Effector memory CD8-positive, alpha-beta T cell (primary cell): ENCODE data around the gene TRIM62.

ENCODE experiments used
- ATAC-seq: fragments of 150-1000 bp; cut with Tn5 transposase; replicated peaks from 2 replicates; pipeline ENCODE4 v1.10.0; 2021; ENCODE audit warnings: mild to moderate bottlenecking, moderate library complexity
- DNase-seq, 3 experiments: peaks; one replicate each; pipeline ENCODE4 v3.0.0; 2021
- H3K27ac Mint-ChIP-seq, 2 donors: one replicate each; pipeline ENCODE4 v1.8.0; 2022; ENCODE audit warnings: mild to moderate bottlenecking in 2 of 2, mixed read lengths in 2 of 2, moderate library complexity in 2 of 2
- H3K27me3 Mint-ChIP-seq, 2 donors: one replicate each; pipeline ENCODE4 v1.8.0; 2022; ENCODE audit warnings: mixed read lengths in 2 of 2
- H3K36me3 Mint-ChIP-seq: one replicate; pipeline ENCODE4 v1.8.0; 2022; ENCODE audit warnings: mild to moderate bottlenecking, moderate library complexity, mixed read lengths; ENCODE audit not compliant: insufficient read depth
- H3K4me1 Mint-ChIP-seq, 2 donors: one replicate each; pipeline ENCODE4 v1.8.0; 2022; ENCODE audit warnings: low read depth in 2 of 2, mixed read lengths in 2 of 2
- H3K4me3 Mint-ChIP-seq, 2 donors: one replicate each; pipeline ENCODE4 v1.8.0; 2022; ENCODE audit warnings: mild to moderate bottlenecking in 2 of 2, mixed read lengths in 2 of 2, moderate library complexity in 2 of 2
- H3K9me3 Mint-ChIP-seq, 2 donors: one replicate each; pipeline ENCODE4 v1.8.0; 2022; ENCODE audit warnings: mixed read lengths in 2 of 2

The TRIM62 gene

GRCh38 chr1:33162141-33162540, 19.7 kb downstream of the TRIM62 start:
- Mint-ChIP-seq H3K4me3 (no peak overlapping the region), H3K36me3 (peaks cover 50% of the 10 kb centered on the region), H3K9me3 (no peaks in the 10 kb centered on the region), H3K27ac (peak overlapping the region in 1 of 2 donors; percentile 62), H3K27me3 (no peaks in the 10 kb centered on the region), H3K4me1 (peaks cover 0 to 11% of the 10 kb centered on the region in 2 donors)
- ATAC-seq (no peak), DNase-seq (no peak)

GRCh38 chr1:33161061-33161681, 20.7 kb downstream of the TRIM62 start:
- no peaks in the 10 kb centered on the region for H3K27me3 Mint-ChIP-seq
- DNase-seq = no peak
- H3K9me3 Mint-ChIP-seq = no peaks in the 10 kb centered on the region
- peaks cover 0 to 10% of the 10 kb centered on the region in 2 donors for H3K4me1 Mint-ChIP-seq
- peak overlapping the region; percentile 47 to 62 for H3K27ac Mint-ChIP-seq
- H3K36me3 Mint-ChIP-seq = peaks cover 47% of the 10 kb centered on the region
- no peak overlapping the region for H3K4me3 Mint-ChIP-seq
- ATAC-seq = no peak

GRCh38 chr1:33159577-33159976, 22.3 kb downstream of the TRIM62 start:
- no peak for ATAC-seq
- H3K9me3 Mint-ChIP-seq = no peaks in the 10 kb centered on the region
- peaks cover 58% of the 10 kb centered on the region for H3K36me3 Mint-ChIP-seq
- DNase-seq = no peak
- H3K4me3 Mint-ChIP-seq = peak overlapping the region in 1 of 2 donors; percentile 19
- peak overlapping the region in 1 of 2 donors; percentile 47 for H3K27ac Mint-ChIP-seq
- no peaks in the 10 kb centered on the region for H3K27me3 Mint-ChIP-seq
- H3K4me1 Mint-ChIP-seq = peaks cover 0 to 6% of the 10 kb centered on the region in 2 donors

- Mint-ChIP-seq H3K9me3 (no peaks in the 10 kb centered on the region), H3K27me3 (no peaks in the 10 kb centered on the region), H3K36me3 (peaks cover 59% of the 10 kb centered on the region), H3K4me1 (peaks cover 3 to 4% of the 10 kb centered on the region in 2 donors), H3K4me3 (no peak overlapping the region), H3K27ac (no peak overlapping the region)
- DNase-seq (no peak), ATAC-seq (no peak)
Measured at GRCh38 chr1:33158366-33158765, 23.5 kb downstream of the TRIM62 start.

- no peak for DNase-seq
- no peak for ATAC-seq
- Mint-ChIP-seq H3K27ac (peak overlapping the region; percentile 22 to 62), H3K36me3 (peaks cover 58% of the 10 kb centered on the region), H3K27me3 (no peaks in the 10 kb centered on the region), H3K4me3 (no peak overlapping the region), H3K9me3 (no peaks in the 10 kb centered on the region), H3K4me1 (peaks cover 3 to 8% of the 10 kb centered on the region in 2 donors)
Measured at GRCh38 chr1:33157131-33157530, 24.7 kb downstream of the TRIM62 start.

- no peak overlapping the region for H3K27ac Mint-ChIP-seq
- H3K9me3 Mint-ChIP-seq = no peaks in the 10 kb centered on the region
- H3K4me3 Mint-ChIP-seq = no peak overlapping the region
- H3K36me3 Mint-ChIP-seq = peaks cover 53% of the 10 kb centered on the region
- ATAC-seq (no peak), DNase-seq (no peak)
- peaks cover 3 to 8% of the 10 kb centered on the region in 2 donors for H3K4me1 Mint-ChIP-seq
- no peaks in the 10 kb centered on the region for H3K27me3 Mint-ChIP-seq
Measured at GRCh38 chr1:33155877-33156538, 25.8 kb downstream of the TRIM62 start.

GRCh38 chr1:33153650-33154049, 28.2 kb downstream of the TRIM62 start:
- H3K4me1 Mint-ChIP-seq = peaks cover 3 to 8% of the 10 kb centered on the region in 2 donors
- no peaks in the 10 kb centered on the region for H3K9me3 Mint-ChIP-seq
- DNase-seq = no peak
- H3K4me3 Mint-ChIP-seq = no peak overlapping the region
- no peaks in the 10 kb centered on the region for H3K27me3 Mint-ChIP-seq
- no peak for ATAC-seq
- H3K36me3 Mint-ChIP-seq = peaks cover 38% of the 10 kb centered on the region
- H3K27ac Mint-ChIP-seq = peak overlapping the region in 1 of 2 donors; percentile 52

- Mint-ChIP-seq H3K9me3 (no peaks in the 10 kb centered on the region), H3K4me1 (peaks cover 3 to 8% of the 10 kb centered on the region in 2 donors), H3K27ac (peak overlapping the region; percentile 13 to 52), H3K27me3 (no peaks in the 10 kb centered on the region), H3K36me3 (peaks cover 30% of the 10 kb centered on the region), H3K4me3 (no peak overlapping the region)
- no peak for ATAC-seq
- DNase-seq = no peak
Measured at GRCh38 chr1:33152685-33153432, 29.0 kb downstream of the TRIM62 start.

GRCh38 chr1:33151116-33151515, 30.7 kb downstream of the TRIM62 start:
- H3K36me3 Mint-ChIP-seq = peaks cover 26% of the 10 kb centered on the region
- no peak for DNase-seq
- no peak for ATAC-seq
- peaks cover 0 to 8% of the 10 kb centered on the region in 2 donors for H3K4me1 Mint-ChIP-seq
- no peak overlapping the region for H3K4me3 Mint-ChIP-seq
- H3K27ac Mint-ChIP-seq = peak overlapping the region in 1 of 2 donors; percentile 55
- no peaks in the 10 kb centered on the region for H3K9me3 Mint-ChIP-seq
- no peaks in the 10 kb centered on the region for H3K27me3 Mint-ChIP-seq

GRCh38 chr1:33150522-33150921, 31.3 kb downstream of the TRIM62 start:
- Mint-ChIP-seq H3K9me3 (no peaks in the 10 kb centered on the region), H3K36me3 (peaks cover 25% of the 10 kb centered on the region), H3K27ac (peak overlapping the region in 1 of 2 donors; percentile 55), H3K4me1 (peaks cover 0 to 8% of the 10 kb centered on the region in 2 donors), H3K27me3 (no peaks in the 10 kb centered on the region), H3K4me3 (no peak overlapping the region)
- DNase-seq = no peak
- no peak for ATAC-seq

GRCh38 chr1:33149453-33150190, 32.2 kb downstream of the TRIM62 start:
- H3K4me3 Mint-ChIP-seq = no peak overlapping the region
- no peaks in the 10 kb centered on the region for H3K9me3 Mint-ChIP-seq
- no peak for DNase-seq
- peaks cover 0 to 8% of the 10 kb centered on the region in 2 donors for H3K4me1 Mint-ChIP-seq
- H3K36me3 Mint-ChIP-seq = peaks cover 22% of the 10 kb centered on the region
- no peak for ATAC-seq
- peak overlapping the region in 1 of 2 donors; percentile 53 for H3K27ac Mint-ChIP-seq
- H3K27me3 Mint-ChIP-seq = no peaks in the 10 kb centered on the region

GRCh38 chr1:33148615-33149014, 33.2 kb downstream of the TRIM62 start:
- Mint-ChIP-seq H3K27ac (no peak overlapping the region), H3K4me1 (peaks cover 0 to 4% of the 10 kb centered on the region in 2 donors), H3K4me3 (no peak overlapping the region), H3K9me3 (no peaks in the 10 kb centered on the region), H3K36me3 (peaks cover 23% of the 10 kb centered on the region), H3K27me3 (no peaks in the 10 kb centered on the region)
- ATAC-seq = no peak
- no peak for DNase-seq

GRCh38 chr1:33147997-33148314, 33.9 kb downstream of the TRIM62 start:
- ATAC-seq (no peak), DNase-seq (no peak)
- Mint-ChIP-seq H3K36me3 (peaks cover 29% of the 10 kb centered on the region), H3K27me3 (no peaks in the 10 kb centered on the region), H3K27ac (no peak overlapping the region), H3K9me3 (no peaks in the 10 kb centered on the region), H3K4me1 (peaks cover 0 to 7% of the 10 kb centered on the region in 2 donors), H3K4me3 (no peak overlapping the region)
